ENCODE results near the gene SEC63.

GRCh38 chr6:107871016-107871415 lies 87.0 kb downstream of the SEC63 start:
- TF ChIP-seq GABPB1 (CRISPR knock-in tag; IDR thresholded peaks at IDR 0.05) (no peak), ETV6 (CRISPR knock-in tag; IDR thresholded peaks at IDR 0.05) (no peak), ZNF416 (CRISPR knock-in tag; IDR thresholded peaks at IDR 0.05) (no peak), ESRRA (CRISPR knock-in tag; IDR thresholded peaks at IDR 0.05; ENCODE audit: borderline replicate concordance) (no peak), NFYB (CRISPR knock-in tag; conservative IDR thresholded peaks at IDR 0.05; ENCODE audit: low read depth) (no peak)
- TF ChIP-seq, protein P1, sequence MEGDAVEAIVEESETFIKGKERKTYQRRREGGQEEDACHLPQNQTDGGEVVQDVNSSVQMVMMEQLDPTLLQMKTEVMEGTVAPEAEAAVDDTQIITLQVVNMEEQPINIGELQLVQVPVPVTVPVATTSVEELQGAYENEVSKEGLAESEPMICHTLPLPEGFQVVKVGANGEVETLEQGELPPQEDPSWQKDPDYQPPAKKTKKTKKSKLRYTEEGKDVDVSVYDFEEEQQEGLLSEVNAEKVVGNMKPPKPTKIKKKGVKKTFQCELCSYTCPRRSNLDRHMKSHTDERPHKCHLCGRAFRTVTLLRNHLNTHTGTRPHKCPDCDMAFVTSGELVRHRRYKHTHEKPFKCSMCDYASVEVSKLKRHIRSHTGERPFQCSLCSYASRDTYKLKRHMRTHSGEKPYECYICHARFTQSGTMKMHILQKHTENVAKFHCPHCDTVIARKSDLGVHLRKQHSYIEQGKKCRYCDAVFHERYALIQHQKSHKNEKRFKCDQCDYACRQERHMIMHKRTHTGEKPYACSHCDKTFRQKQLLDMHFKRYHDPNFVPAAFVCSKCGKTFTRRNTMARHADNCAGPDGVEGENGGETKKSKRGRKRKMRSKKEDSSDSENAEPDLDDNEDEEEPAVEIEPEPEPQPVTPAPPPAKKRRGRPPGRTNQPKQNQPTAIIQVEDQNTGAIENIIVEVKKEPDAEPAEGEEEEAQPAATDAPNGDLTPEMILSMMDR (IDR thresholded peaks at IDR 0.05) = no peak
